HEK293T (cell line): Measurements from ENCODE around the gene ARL14.

Experiments used
- BHLHE40 ChIP-seq: fragments of 450-650 bp; IDR thresholded peaks from 2 replicates; pipeline ENCODE4 v1.6.1; 2016; ENCODE audit warnings: mild to moderate bottlenecking, moderate library complexity, borderline replicate concordance
- ELF4 ChIP-seq: fragments of 450-650 bp; IDR thresholded peaks from 2 replicates; pipeline ENCODE4 v1.6.1; 2017; ENCODE audit warnings: antibody characterized with exemption
- FOXA1 ChIP-seq: fragments of 450-650 bp; IDR thresholded peaks from 2 replicates; pipeline ENCODE4 v1.6.1; 2016; ENCODE audit warnings: mild to moderate bottlenecking
- FOXK2 ChIP-seq: fragments of 450-650 bp; IDR thresholded peaks from 2 replicates; pipeline ENCODE4 v1.6.1; 2016; ENCODE audit warnings: mild to moderate bottlenecking
- FOXM1 ChIP-seq: fragments of 450-650 bp; IDR thresholded peaks from 2 replicates; pipeline ENCODE4 v1.6.1; 2017; ENCODE audit warnings: mild to moderate bottlenecking, borderline replicate concordance
- HDGF ChIP-seq: fragments of 450-650 bp; IDR thresholded peaks from 2 replicates; pipeline ENCODE4 v1.6.1; 2017; ENCODE audit warnings: antibody characterized with exemption, borderline replicate concordance
- LEF1 ChIP-seq: fragments of 450-650 bp; IDR thresholded peaks from 2 replicates; pipeline ENCODE4 v1.6.1; 2017; ENCODE audit warnings: mild to moderate bottlenecking, borderline replicate concordance
- NFRKB ChIP-seq: fragments of 450-650 bp; IDR thresholded peaks from 2 replicates; pipeline ENCODE4 v1.6.1; 2016; ENCODE audit warnings: mild to moderate bottlenecking, moderate library complexity
- SP1 ChIP-seq: fragments of 450-650 bp; IDR thresholded peaks from 2 replicates; pipeline ENCODE4 v1.6.1; 2017
- SUZ12 ChIP-seq: fragments of 450-650 bp; IDR thresholded peaks from 2 replicates; pipeline ENCODE4 v1.6.1; 2016; ENCODE audit warnings: mild to moderate bottlenecking
- TARDBP ChIP-seq: fragments of 450-650 bp; IDR thresholded peaks from 2 replicates; pipeline ENCODE4 v1.6.1; 2016
- ZNF384 ChIP-seq: fragments of 450-650 bp; IDR thresholded peaks from 2 replicates; pipeline ENCODE4 v1.6.1; 2016
- TF ChIP-seq, protein P1 (sequence below): fragments of 450-650 bp; IDR thresholded peaks from 2 replicates; pipeline ENCODE4 v1.6.1; 2016

DNA sequence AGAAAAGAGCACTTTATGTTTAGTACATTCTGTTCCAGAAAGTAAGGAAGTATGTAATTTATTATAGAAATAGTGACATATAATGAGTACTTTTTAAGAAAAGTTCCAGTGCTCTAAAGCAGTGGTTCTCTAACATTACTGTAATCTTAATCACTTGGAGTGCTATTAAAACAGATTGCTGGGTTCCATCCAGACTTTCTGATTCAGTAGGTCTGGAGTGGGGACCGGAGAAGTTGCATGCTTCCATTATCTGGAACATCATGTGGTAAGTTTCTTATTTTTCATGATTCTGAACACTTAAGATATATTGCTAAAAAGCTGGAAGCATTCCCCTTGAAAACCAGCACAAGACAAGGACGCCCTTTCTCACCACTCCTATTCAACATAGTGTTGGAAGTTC is 47.5 kb upstream of the ARL14 start:
- TF ChIP-seq SP1 (no peak), FOXM1 (no peak), FOXK2 (no peak), ZNF384 (no peak), SUZ12 (no peak), ELF4 (no peak), LEF1 (no peak), BHLHE40 (no peak), NFRKB (no peak), TARDBP (no peak), HDGF (no peak), FOXA1 (no peak)
- TF ChIP-seq, protein P1, sequence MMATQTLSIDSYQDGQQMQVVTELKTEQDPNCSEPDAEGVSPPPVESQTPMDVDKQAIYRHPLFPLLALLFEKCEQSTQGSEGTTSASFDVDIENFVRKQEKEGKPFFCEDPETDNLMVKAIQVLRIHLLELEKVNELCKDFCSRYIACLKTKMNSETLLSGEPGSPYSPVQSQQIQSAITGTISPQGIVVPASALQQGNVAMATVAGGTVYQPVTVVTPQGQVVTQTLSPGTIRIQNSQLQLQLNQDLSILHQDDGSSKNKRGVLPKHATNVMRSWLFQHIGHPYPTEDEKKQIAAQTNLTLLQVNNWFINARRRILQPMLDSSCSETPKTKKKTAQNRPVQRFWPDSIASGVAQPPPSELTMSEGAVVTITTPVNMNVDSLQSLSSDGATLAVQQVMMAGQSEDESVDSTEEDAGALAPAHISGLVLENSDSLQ: no peak
